CD8-positive, alpha-beta memory T cell (primary cell): Measurements from ENCODE around the gene SFXN3. TPM values are rescaled to one million over a fixed set of nuclear protein-coding genes. Genes with fewer than 3 reads are reported as not detected.

ENCODE experiments used
- CTCF ChIA-PET: fragments of 350-600 bp; sonication (Branson Sonifier 250); formaldehyde crosslinking; loops from one replicate; lab custom pipeline; 2021; ENCODE audit warnings: antibody characterized with exemption; lab: Charles Lee
- POLR2A ChIA-PET: fragments of 350-600 bp; sonication (Branson Sonifier 250); formaldehyde crosslinking; loops from one replicate; lab custom pipeline; 2021; ENCODE audit warnings: antibody characterized with exemption; lab: Charles Lee
- DNase-seq, 5 donors: peaks; one replicate each; pipeline versions ENCODE4 v3.0.0 to v3.0.0-alpha.2; 2020 to 2022; ENCODE audit warnings: mixed read lengths in 1 of 5
- H3K27ac ChIP-seq: one replicate; pipeline ENCODE4 v1.7.0; 2013; ENCODE audit warnings: low read depth, mild to moderate bottlenecking, low read length, moderate library complexity
- H3K27me3 ChIP-seq: 2 replicates; pipeline ENCODE4 v1.7.0; 2013; ENCODE audit warnings: low read length, mild to moderate bottlenecking; ENCODE audit not compliant: insufficient read depth, poor library complexity, severe bottlenecking
- H3K36me3 ChIP-seq: 2 replicates; pipeline ENCODE4 v1.7.0; 2013; ENCODE audit warnings: mild to moderate bottlenecking, low read length, moderate library complexity; ENCODE audit not compliant: insufficient read depth
- H3K4me1 ChIP-seq: 2 replicates; pipeline ENCODE4 v1.7.0; 2013; ENCODE audit warnings: mild to moderate bottlenecking, low read length, moderate library complexity; ENCODE audit not compliant: insufficient read depth
- H3K4me3 ChIP-seq: 2 replicates; pipeline ENCODE4 v1.7.0; 2013; ENCODE audit warnings: mild to moderate bottlenecking, low read length
- H3K9me3 ChIP-seq: 2 replicates; pipeline ENCODE4 v1.7.0; 2013; ENCODE audit warnings: mild to moderate bottlenecking, low read length
- H3K27ac Mint-ChIP-seq, 8 donors: one replicate each; pipeline ENCODE4 v1.8.0; 2020 to 2021; ENCODE audit warnings: mixed read lengths in 8 of 8, mild to moderate bottlenecking in 6 of 8, inconsistent platforms in 3 of 8, moderate library complexity in 3 of 8
- H3K27me3 Mint-ChIP-seq, 2 donors: one replicate each; pipeline ENCODE4 v1.8.0; 2020 to 2021; ENCODE audit warnings: mixed read lengths in 2 of 2, mild to moderate bottlenecking in 1 of 2, moderate library complexity in 1 of 2
- H3K36me3 Mint-ChIP-seq, 3 donors: one replicate each; pipeline ENCODE4 v1.8.0; 2020 to 2021; ENCODE audit warnings: mixed read lengths in 3 of 3, inconsistent platforms in 1 of 3, mild to moderate bottlenecking in 1 of 3
- H3K4me1 Mint-ChIP-seq, 3 donors: one replicate each; pipeline ENCODE4 v1.8.0; 2020 to 2021; ENCODE audit warnings: mixed read lengths in 3 of 3, inconsistent platforms in 1 of 3, mild to moderate bottlenecking in 1 of 3
- H3K4me3 Mint-ChIP-seq, 7 donors: one replicate each; pipeline ENCODE4 v1.8.0; 2020 to 2021; ENCODE audit warnings: mixed read lengths in 7 of 7, mild to moderate bottlenecking in 6 of 7, moderate library complexity in 4 of 7, inconsistent platforms in 2 of 7
- H3K9me3 Mint-ChIP-seq, 5 donors: one replicate each; pipeline ENCODE4 v1.8.0; 2020 to 2022; ENCODE audit warnings: mixed read lengths in 5 of 5, mild to moderate bottlenecking in 3 of 5, moderate library complexity in 2 of 5, inconsistent platforms in 1 of 5
- polyA plus RNA-seq: library from polyadenylated mRNA; unstranded; fragments of 300-500 nt; fragmentation: Illumina TruSeq; gene quantifications from one replicate; pipeline ENCODE4 v1.2.3, GENCODE V29; 2021
- total RNA-seq, 2 experiments: library from RNA; stranded (reverse); gene quantifications; one replicate each; pipeline ENCODE4 v1.2.3, GENCODE V29; 2021

SFXN3 gene
- total and polyA plus RNA-seq, 3 experiments from 2014 or later = 17.6 to 26.5 (median 25.2) TPM

GRCh38 chr10:101041252-101041761 lies 10.3 kb downstream of the SFXN3 start:
- Mint-ChIP-seq H3K36me3 (peaks cover 0 to 39% (median 7%) of the 10 kb centered on the region in 3 donors), H3K9me3 (no peaks in the 10 kb centered on the region), H3K27me3 (peaks cover 2 to 3% of the 10 kb centered on the region in 2 donors), H3K4me1 (peaks cover 20 to 27% (median 21%) of the 10 kb centered on the region in 3 donors), H3K27ac (peak overlapping the region in 6 of 8 donors; percentile 12 to 87 (median 64)), H3K4me3 (peak overlapping the region in 3 of 7 donors; percentile 15 to 61 (median 17))
- ChIA-PET CTCF (interaction anchor here (0.8 to 11.3 kb wide), 8 partner anchors 10 to 100 kb away, joined by 3 to 258 read pairs (median 17); partner anchors contain the start of genes KAZALD1, PDZD7 and SFXN3), POLR2A (interaction anchor here (1.0 kb wide), 3 partner anchors 8 to 19 kb away, joined by 3 to 4 read pairs (median 4); partner anchors contain the start of genes PDZD7 and SFXN3)
- Histone ChIP-seq H3K36me3 (peaks cover 17% of the 10 kb centered on the region), H3K4me3 (no peak overlapping the region), H3K9me3 (no peaks in the 10 kb centered on the region), H3K27me3 (no peaks in the 10 kb centered on the region), H3K27ac (no peak overlapping the region), H3K4me1 (peaks cover 17% of the 10 kb centered on the region)
- peak; percentile 49 to 83 (median 69) for DNase-seq

DNA sequence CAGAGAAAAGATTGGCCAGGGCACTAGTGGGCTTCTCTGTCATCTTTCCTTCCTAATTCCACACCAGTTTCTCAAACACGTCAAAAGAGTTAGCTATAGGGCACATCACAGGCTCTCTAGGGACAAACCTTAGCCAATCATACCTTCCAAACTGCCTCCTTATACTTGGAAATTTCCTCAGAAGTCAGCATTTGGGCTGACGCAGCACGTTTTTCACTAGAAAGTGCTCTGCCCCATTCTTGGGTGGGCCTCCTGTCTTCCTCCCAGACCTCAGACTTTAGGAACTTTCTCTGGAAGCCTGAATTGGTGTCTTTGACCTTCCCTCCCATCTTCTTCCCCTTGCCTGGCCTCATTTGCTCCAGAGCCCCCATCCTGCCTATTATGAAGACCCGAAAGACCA lies 11.1 kb downstream of the SFXN3 start:
- Histone ChIP-seq H3K9me3 (no peaks in the 10 kb centered on the region), H3K4me1 (peaks cover 17% of the 10 kb centered on the region), H3K27me3 (no peaks in the 10 kb centered on the region), H3K27ac (peak overlapping the region; percentile 66), H3K4me3 (peak overlapping the region; percentile 67), H3K36me3 (peaks cover 11% of the 10 kb centered on the region)
- H3K27ac Mint-ChIP-seq = peak overlapping the region in 7 of 8 donors; percentile 29 to 99 (median 96)
- CTCF ChIA-PET = interaction anchor here (0.8 to 11.3 kb wide), 7 partner anchors 9 to 100 kb away, joined by 3 to 258 read pairs (median 19); partner anchors contain the start of genes KAZALD1, PDZD7 and SFXN3
- H3K9me3 Mint-ChIP-seq = no peaks in the 10 kb centered on the region
- peaks cover 20 to 27% (median 21%) of the 10 kb centered on the region in 3 donors for H3K4me1 Mint-ChIP-seq
- DNase-seq = no peak
- peak overlapping the region; percentile 92 to 99 (median 97) for H3K4me3 Mint-ChIP-seq
- peaks cover 8 to 11% of the 10 kb centered on the region in 2 donors for H3K27me3 Mint-ChIP-seq
- POLR2A ChIA-PET = interaction anchor here (0.9 to 1.8 kb wide), 3 partner anchors 16 to 21 kb away, joined by 3 to 7 read pairs (median 6); partner anchors contain the start of gene KAZALD1
- H3K36me3 Mint-ChIP-seq = peaks cover 0 to 31% (median 7%) of the 10 kb centered on the region in 3 donors

- Histone ChIP-seq H3K4me1 (peaks cover 17% of the 10 kb centered on the region), H3K9me3 (no peaks in the 10 kb centered on the region), H3K4me3 (peak overlapping the region; percentile 67), H3K27ac (peak overlapping the region; percentile 66), H3K36me3 (peaks cover 4% of the 10 kb centered on the region), H3K27me3 (no peaks in the 10 kb centered on the region)
- H3K9me3 Mint-ChIP-seq = no peaks in the 10 kb centered on the region
- peak; percentile 65 to 87 (median 67) for DNase-seq
- H3K36me3 Mint-ChIP-seq = peaks cover 0 to 24% (median 6%) of the 10 kb centered on the region in 3 donors
- ChIA-PET POLR2A (interaction anchor here (0.7 to 1.8 kb wide), 7 partner anchors 10 to 41 kb away, joined by 3 to 9 read pairs (median 5); partner anchors contain the start of genes KAZALD1, PDZD7 and SFXN3), CTCF (interaction anchor here (0.7 to 11.3 kb wide), 8 partner anchors 8 to 99 kb away, joined by 3 to 258 read pairs (median 17); partner anchors contain the start of genes KAZALD1, PDZD7 and SFXN3)
- H3K27me3 Mint-ChIP-seq = peaks cover 8 to 18% of the 10 kb centered on the region in 2 donors
- peak overlapping the region; percentile 74 to 100 (median 96) for H3K27ac Mint-ChIP-seq
- peak overlapping the region; percentile 92 to 99 (median 97) for H3K4me3 Mint-ChIP-seq
- peaks cover 20 to 27% (median 21%) of the 10 kb centered on the region in 3 donors for H3K4me1 Mint-ChIP-seq
Observed at GRCh38 chr10:101042667-101043362, 11.8 kb downstream of the SFXN3 start.

- Mint-ChIP-seq H3K4me1 (peaks cover 22 to 28% (median 23%) of the 10 kb centered on the region in 3 donors), H3K4me3 (peak overlapping the region; percentile 92 to 99 (median 97)), H3K9me3 (no peaks in the 10 kb centered on the region), H3K27me3 (peaks cover 10 to 23% of the 10 kb centered on the region in 2 donors), H3K27ac (peak overlapping the region in 7 of 8 donors; percentile 50 to 99 (median 95)), H3K36me3 (peaks cover 0 to 19% (median 4%) of the 10 kb centered on the region in 3 donors)
- H3K4me3 ChIP-seq = peak overlapping the region; percentile 67
- no peaks in the 10 kb centered on the region for H3K9me3 ChIP-seq
- DNase-seq = no peak
- no peaks in the 10 kb centered on the region for H3K36me3 ChIP-seq
- CTCF ChIA-PET = interaction anchor here (0.7 to 11.3 kb wide), 8 partner anchors 8 to 98 kb away, joined by 3 to 258 read pairs (median 17); partner anchors contain the start of genes KAZALD1, PDZD7 and SFXN3
- POLR2A ChIA-PET = interaction anchor here (0.7 to 1.8 kb wide), 7 partner anchors 11 to 42 kb away, joined by 3 to 9 read pairs (median 5); partner anchors contain the start of genes KAZALD1, PDZD7 and SFXN3
- H3K27ac ChIP-seq = peak overlapping the region; percentile 66
- H3K27me3 ChIP-seq = no peaks in the 10 kb centered on the region
- H3K4me1 ChIP-seq = peaks cover 17% of the 10 kb centered on the region
Observed at GRCh38 chr10:101043363-101043707, 12.3 kb downstream of the SFXN3 start.

- H3K27ac ChIP-seq = no peak overlapping the region
Observed at GRCh38 chr10:101044117-101044516, 13.1 kb downstream of the SFXN3 start.

DNA sequence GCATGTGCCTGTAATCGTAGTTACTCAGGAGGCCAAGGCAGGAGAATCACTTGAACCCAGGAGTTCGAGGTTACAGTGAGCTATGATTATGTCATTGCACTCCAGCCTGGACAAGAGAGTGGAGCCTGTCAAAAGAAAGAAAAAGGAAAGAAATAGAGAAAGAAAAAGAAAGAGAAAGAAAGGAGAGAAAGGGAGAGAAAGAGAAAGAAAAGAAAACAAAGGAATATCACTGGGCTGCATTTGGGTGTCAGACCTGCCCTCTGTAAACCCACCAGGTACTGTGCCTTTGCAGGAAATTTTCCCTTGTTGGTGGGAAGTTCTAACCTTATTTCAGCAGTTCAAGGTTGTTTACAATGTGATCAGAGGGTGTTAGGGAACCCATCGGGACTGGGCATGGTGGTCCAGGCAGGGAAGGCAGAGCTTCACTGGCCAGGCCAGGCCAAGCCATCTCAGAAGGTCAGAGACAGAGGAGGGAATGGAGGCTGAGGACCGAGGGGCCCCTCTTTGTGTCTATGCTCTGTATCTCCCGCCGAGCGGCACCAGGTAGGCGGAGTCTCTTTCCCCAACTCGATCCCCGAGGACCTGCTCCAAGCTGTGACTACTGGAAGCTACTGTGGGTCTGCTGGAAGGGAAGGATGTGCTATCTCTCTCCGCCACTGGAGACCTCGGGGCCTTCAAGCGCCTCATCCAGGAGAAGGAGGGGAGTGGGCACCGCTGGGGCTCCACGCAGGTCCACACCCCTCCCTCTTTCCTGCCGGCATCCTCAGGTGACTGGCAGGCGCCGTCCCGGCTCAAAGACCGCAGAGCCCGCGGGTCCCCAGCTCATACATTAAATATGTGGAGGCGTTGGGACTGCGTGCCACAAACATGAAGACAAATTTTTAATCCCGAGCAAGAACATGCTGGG lies 15.6 kb downstream of the SFXN3 start:
- Histone ChIP-seq H3K27me3 (peaks cover 25% of the 10 kb centered on the region), H3K9me3 (no peaks in the 10 kb centered on the region), H3K4me3 (no peak overlapping the region), H3K36me3 (no peaks in the 10 kb centered on the region), H3K27ac (no peak overlapping the region), H3K4me1 (peaks cover 26% of the 10 kb centered on the region)
- CTCF ChIA-PET = interaction anchor here (0.9 to 1.5 kb wide), 5 partner anchors 10 to 50 kb away, joined by 3 to 6 read pairs (median 3); partner anchors contain the start of gene LZTS2
- DNase-seq = no peak
- Mint-ChIP-seq H3K36me3 (peaks cover 0 to 3% (median 0%) of the 10 kb centered on the region in 3 donors), H3K9me3 (no peaks in the 10 kb centered on the region), H3K27ac (no peak overlapping the region), H3K27me3 (peaks cover 34 to 52% of the 10 kb centered on the region in 2 donors), H3K4me1 (peaks cover 28 to 41% (median 35%) of the 10 kb centered on the region in 3 donors), H3K4me3 (no peak overlapping the region)
- POLR2A ChIA-PET = no interaction called here

More at GRCh38 chr10:101044117-101044516, 13.1 kb downstream of the SFXN3 start:
- H3K27me3 Mint-ChIP-seq = peaks cover 17 to 31% of the 10 kb centered on the region in 2 donors
- peaks cover 0 to 11% (median 1%) of the 10 kb centered on the region in 3 donors for H3K36me3 Mint-ChIP-seq
- H3K27ac Mint-ChIP-seq = no peak overlapping the region
- Histone ChIP-seq H3K4me3 (no peak overlapping the region), H3K27me3 (peaks cover 7% of the 10 kb centered on the region), H3K36me3 (no peaks in the 10 kb centered on the region), H3K4me1 (peaks cover 17% of the 10 kb centered on the region), H3K9me3 (no peaks in the 10 kb centered on the region)
- ChIA-PET CTCF (interaction anchor here (1.2 to 11.3 kb wide), 5 partner anchors 13 to 98 kb away, joined by 3 to 258 read pairs (median 19); partner anchors contain the start of genes KAZALD1, PDZD7 and SFXN3), POLR2A (interaction anchor here (1.5 to 1.8 kb wide), 2 partner anchors 16 to 18 kb away, joined by 5 to 7 read pairs; partner anchors contain the start of gene KAZALD1)
- DNase-seq = no peak
- peak overlapping the region in 2 of 7 donors; percentile 43 to 92 for H3K4me3 Mint-ChIP-seq
- H3K9me3 Mint-ChIP-seq = no peaks in the 10 kb centered on the region
- peaks cover 24 to 33% (median 28%) of the 10 kb centered on the region in 3 donors for H3K4me1 Mint-ChIP-seq
